Measurements from ENCODE around the gene TLE6.
"Not testable (repeated sequence)": the region's sequence is repeated elsewhere in the genome, so short reads cannot be mapped to it uniquely, and the experiment has no call there.

The TLE6 gene

DNA sequence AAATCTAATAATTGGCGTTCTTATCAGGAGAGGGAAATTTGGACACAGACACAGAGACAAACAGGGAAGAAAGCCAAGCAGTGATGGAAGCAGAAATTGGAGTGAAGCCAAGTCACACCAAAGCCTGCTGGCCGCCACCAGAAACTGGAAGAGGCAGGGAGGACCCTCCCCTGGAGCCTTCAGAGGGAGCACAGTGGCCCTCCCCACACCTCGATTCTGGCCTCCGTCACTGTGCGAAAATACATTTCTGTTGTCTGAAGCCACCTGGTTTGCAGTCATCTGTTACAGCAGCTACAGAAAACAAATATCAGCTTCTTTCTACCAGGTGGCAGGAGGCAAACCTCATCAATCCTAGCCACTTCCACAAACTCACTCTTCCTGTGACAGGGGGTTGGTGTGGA is 8.3 kb upstream of the TLE6 start:
- no peak for DNase-seq
- in situ Hi-C loops (cut with HindIII; ENCODE audit: low pct_ligation_motif_present, low pct_unique_long_range_greater_than_20kb, low sequenced_read_pairs), result no loop called here

DNA sequence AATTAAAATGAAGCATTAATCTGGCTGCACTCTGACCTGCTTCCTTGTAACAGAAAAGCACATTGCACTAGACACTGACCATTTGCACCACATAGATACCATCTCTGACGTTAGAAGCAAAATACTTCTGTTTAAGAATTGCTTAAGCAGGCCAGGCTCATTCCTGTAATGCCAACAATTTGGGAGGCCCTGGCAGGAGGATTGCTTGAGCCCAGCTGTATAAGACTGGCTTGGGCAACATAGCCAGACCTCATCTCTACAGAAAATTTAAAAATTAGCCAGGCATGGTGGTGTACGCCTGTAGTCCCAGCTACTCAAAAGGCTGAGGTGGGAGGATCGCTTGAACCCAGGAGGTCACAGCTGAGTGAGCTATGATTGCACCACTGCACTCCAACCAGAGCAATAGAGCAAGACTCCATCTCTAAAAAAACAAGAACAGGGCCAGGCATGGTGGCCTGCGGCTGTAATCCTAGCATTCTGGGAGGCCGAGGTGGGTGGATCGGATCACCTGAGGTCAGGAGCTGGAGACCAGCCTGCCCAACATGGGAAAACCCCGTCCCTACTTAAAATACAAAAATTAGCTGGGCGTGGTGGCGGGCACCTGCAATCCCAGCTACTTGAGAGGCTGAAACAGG is 7.0 kb upstream of the TLE6 start:
- in situ Hi-C loops (cut with HindIII; ENCODE audit: low pct_ligation_motif_present, low pct_unique_long_range_greater_than_20kb, low sequenced_read_pairs), result no loop called here

DNA sequence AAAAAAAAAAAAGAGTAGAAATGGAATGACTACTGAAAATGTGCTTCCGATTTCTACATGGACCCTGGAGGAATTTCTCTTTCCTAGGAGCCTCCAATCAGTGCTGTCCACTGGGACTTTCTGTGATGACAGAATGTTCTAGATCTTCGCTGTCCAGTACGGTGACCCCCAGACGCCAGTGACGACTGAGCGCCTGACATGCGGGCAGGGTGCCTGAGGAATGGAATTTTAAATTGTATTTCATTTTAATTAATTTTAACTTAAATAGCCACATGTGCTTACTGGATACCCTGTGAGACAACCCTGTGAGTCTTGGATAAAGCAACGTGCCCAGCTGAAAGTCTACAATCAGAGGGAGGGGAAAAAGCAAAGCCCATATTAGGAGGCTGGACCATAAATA is 4.1 kb upstream of the TLE6 start:
- no peak for DNase-seq
- in situ Hi-C loops (cut with HindIII; ENCODE audit: low pct_ligation_motif_present, low pct_unique_long_range_greater_than_20kb, low sequenced_read_pairs), result no loop called here

More for the DNA sequence above, 7.0 kb upstream of the TLE6 start:
- no peak for DNase-seq

DNA sequence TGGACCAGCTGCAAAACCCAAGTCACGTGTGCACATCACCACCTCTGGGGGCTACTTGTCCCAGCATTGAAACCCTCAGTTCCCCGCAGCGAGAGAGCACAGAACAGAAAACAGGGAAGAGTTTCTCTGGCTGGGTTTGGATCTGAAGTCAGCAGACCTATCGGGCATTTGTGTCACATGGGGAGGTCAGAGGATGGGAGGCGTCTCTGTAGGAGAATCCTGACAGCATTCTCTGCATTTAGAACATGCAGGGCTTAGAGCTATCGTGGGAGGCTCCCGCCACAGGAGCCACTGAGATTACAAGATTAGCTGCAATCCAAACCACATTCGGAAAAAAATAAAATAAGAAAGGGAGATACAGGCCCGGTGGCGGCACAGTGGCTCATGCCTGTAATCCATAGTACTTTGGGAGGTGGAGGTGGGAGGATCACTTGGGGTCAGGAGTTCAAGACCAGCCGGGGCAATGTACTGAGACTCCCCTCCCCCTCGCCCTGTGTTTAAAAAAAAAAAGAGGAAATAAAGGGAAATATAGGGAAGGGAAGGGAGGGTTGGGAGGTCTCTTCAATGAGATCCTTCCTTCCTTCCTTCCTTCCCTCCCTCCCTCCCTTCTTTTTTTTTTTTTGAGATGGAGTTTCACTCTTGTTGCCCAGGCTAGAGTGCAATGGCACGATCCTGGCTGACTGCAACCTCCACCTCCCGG is 2.9 kb upstream of the TLE6 start:
- no peak for DNase-seq
- in situ Hi-C loops (cut with HindIII; ENCODE audit: low pct_ligation_motif_present, low pct_unique_long_range_greater_than_20kb, low sequenced_read_pairs), result no loop called here

GRCh38 chr19:2976609-2977000 is 759 bp upstream of the TLE6 start:
- in situ Hi-C loops (cut with HindIII; ENCODE audit: low pct_ligation_motif_present, low pct_unique_long_range_greater_than_20kb, low sequenced_read_pairs), result no loop called here
- DNase-seq, result no peak

DNA sequence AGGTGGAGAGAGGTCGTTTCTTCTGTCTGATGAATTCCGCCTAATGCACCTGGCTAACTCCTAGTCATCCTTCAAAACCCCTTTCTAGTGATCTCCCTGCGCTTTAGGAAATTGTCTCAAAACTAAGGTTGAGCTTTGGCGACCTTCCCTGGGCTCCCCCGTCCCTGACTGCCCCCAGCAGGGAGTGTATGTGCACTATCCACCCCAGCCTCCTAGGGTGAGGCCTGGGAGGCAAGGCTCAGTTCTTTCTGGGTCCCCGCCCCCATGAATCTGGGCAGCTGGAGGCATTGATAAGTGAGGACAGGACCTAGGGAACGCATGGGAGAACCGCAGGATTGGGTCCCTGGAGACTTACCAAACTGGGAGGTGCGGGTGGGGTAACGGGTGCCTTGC is 378 bp downstream of the TLE6 start:
- in situ Hi-C loops (cut with HindIII; ENCODE audit: low pct_ligation_motif_present, low pct_unique_long_range_greater_than_20kb, low sequenced_read_pairs), result no loop called here

DNA sequence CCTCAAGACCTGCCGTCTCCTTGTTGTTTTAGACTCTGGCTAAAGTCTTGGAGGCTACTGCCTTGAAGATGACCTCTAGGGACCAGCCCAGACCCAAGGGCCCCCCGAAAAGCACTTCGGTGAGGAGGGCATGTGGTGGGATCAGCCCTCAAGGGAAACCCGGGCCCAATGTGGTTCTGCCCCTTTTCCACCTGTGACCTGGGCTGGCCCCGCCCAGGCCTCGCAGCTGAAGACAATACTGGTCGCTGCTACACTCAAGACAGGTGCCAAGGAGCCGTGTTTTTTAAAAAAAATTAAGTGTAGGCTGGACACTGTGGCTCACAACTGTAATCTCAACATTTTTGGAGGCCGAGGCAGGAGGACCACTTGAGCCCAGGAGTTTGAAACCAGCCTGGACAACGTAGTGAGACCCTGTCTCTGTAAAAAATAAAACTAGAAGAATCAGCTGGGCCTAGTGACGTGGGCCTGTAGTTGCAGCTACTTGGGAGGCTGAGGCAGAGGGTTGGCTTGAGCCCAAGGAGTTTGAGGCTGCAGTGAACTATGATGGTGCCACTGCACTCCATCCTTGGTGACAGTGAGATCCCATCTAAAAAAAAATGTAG is 903 bp downstream of the TLE6 start:
- in situ Hi-C loops (cut with HindIII; ENCODE audit: low pct_ligation_motif_present, low pct_unique_long_range_greater_than_20kb, low sequenced_read_pairs), result no loop called here
- DNase-seq, result no peak

More for the DNA sequence above, 378 bp downstream of the TLE6 start:
- no peak for DNase-seq

GRCh38 chr19:2978772-2979171 is 1.4 kb downstream of the TLE6 start:
- in situ Hi-C loops (cut with HindIII; ENCODE audit: low pct_ligation_motif_present, low pct_unique_long_range_greater_than_20kb, low sequenced_read_pairs), result no loop called here

DNA sequence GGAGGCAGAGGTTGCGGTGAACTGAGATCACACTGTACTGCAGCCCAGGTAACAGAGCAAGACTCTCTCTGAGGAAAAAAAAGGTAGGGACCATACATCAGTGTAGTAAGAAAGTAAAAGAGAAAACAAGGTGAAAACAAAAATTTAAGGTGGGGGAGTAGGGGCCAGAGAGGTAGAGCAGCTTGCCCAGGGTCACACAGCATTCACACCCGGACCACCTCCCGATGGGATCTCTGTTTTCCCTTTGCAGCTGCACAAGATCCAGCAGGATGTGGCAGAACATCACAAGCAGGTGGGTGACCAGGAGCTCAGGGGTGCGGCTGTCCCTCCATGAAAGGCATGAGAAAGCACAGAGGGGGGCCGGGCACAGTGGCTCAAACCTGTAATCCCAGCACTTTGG is 4.5 kb downstream of the TLE6 start:
- no peak for DNase-seq
- in situ Hi-C loops (cut with HindIII; ENCODE audit: low pct_ligation_motif_present, low pct_unique_long_range_greater_than_20kb, low sequenced_read_pairs), result no loop called here

More at GRCh38 chr19:2978772-2979171, 1.4 kb downstream of the TLE6 start:
- no peak for DNase-seq

GRCh38 chr19:2982561-2982960 is 5.2 kb downstream of the TLE6 start:
- no peak for DNase-seq
- in situ Hi-C loops (cut with HindIII; ENCODE audit: low pct_ligation_motif_present, low pct_unique_long_range_greater_than_20kb, low sequenced_read_pairs), result no loop called here

GRCh38 chr19:2982983-2983350 is 5.6 kb downstream of the TLE6 start:
- DNase-seq, result no peak
- in situ Hi-C loops (cut with HindIII; ENCODE audit: low pct_ligation_motif_present, low pct_unique_long_range_greater_than_20kb, low sequenced_read_pairs), result no loop called here

- DNase-seq, result no peak
- in situ Hi-C loops (cut with HindIII; ENCODE audit: low pct_ligation_motif_present, low pct_unique_long_range_greater_than_20kb, low sequenced_read_pairs), result no loop called here
These were observed 6.2 kb downstream of the TLE6 start for GRCh38 chr19:2983351-2984214.

DNA sequence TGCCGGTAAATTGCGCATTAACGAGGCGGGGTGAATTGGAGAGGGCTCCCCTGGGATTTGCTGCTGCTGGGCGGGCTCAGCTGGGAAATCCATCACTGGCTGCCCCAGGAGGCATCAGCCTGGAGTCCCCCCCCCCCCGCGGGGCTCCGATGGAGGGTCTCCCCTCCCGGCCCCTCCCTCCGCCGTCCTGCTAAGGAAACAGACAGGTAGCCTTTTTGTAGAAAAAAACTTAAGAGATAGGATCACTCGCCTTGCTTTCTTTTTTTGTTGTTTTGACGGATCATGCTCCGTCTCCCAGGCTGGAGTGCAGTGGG is 6.8 kb downstream of the TLE6 start:
- DNase-seq, result no peak
- in situ Hi-C loops (cut with HindIII; ENCODE audit: low pct_ligation_motif_present, low pct_unique_long_range_greater_than_20kb, low sequenced_read_pairs), result no loop called here

DNA sequence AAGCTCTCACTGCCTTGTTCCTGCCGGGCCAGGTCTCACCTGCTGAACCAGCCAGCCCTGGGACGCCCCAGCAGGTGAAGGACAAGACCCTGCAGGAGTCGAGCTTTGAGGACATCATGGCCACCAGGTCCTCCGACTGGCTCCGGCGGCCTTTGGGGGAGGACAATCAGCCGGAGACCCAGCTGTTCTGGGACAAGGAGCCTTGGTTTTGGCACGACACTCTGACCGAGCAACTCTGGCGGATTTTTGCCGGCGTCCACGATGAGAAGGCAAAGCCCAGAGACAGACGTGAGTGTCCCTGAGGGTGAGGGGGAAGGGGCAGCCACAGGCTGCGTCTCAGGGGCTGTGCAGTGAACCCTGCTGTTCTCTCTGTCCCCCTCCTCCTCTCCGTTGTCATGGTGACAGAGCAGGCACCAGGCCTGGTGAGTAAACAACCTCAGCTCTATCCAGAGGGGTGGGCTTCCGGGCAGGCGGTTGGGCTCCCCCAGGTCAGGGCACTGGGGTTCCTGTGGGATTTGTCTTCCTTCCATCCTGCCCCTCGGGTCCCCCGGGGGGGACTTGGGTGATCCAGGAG is 9.7 kb downstream of the TLE6 start:
- no peak for DNase-seq
- in situ Hi-C loops (cut with HindIII; ENCODE audit: low pct_ligation_motif_present, low pct_unique_long_range_greater_than_20kb, low sequenced_read_pairs), result no loop called here

- no peak for DNase-seq
- in situ Hi-C loops (cut with HindIII; ENCODE audit: low pct_ligation_motif_present, low pct_unique_long_range_greater_than_20kb, low sequenced_read_pairs), result no loop called here
These were observed 10.4 kb downstream of the TLE6 start for GRCh38 chr19:2987797-2988196.

GRCh38 chr19:2988568-2988967 is 11.2 kb downstream of the TLE6 start:
- no peak for DNase-seq
- in situ Hi-C loops (cut with HindIII; ENCODE audit: low pct_ligation_motif_present, low pct_unique_long_range_greater_than_20kb, low sequenced_read_pairs), result no loop called here

DNA sequence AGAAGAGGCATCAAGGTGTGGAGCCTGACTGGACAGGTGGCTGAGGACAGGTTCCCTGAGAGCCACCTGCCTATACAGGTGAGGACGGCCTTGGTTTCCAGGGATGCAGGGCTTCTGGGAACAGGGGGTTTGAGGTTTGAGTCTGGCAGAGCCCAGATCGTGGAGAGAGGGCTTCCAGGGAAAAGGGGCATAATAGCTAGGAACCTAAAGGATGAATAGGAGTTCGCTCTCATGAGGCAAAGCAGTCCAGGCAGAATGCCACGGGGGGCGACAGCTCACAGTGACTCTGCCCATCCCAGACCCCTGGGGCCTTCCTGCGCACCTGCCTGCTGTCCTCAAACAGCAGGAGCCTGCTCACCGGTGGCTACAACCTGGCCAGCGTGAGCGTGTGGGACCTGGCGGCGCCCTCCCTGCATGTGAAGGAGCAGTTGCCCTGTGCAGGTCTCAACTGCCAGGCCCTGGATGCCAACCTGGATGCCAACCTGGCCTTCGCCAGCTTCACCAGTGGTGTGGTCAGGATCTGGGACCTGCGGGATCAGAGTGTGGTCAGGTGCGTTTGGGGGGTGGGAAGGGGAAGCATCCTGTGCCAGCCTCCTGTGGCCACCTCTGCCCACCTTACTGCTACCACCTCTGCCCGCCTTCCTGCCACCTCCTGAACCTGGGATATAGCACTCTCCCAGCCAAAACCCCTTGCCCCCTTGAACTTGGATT is 12.0 kb downstream of the TLE6 start:
- in situ Hi-C loops (cut with HindIII; ENCODE audit: low pct_ligation_motif_present, low pct_unique_long_range_greater_than_20kb, low sequenced_read_pairs), result no loop called here
- DNase-seq, result no peak

DNA sequence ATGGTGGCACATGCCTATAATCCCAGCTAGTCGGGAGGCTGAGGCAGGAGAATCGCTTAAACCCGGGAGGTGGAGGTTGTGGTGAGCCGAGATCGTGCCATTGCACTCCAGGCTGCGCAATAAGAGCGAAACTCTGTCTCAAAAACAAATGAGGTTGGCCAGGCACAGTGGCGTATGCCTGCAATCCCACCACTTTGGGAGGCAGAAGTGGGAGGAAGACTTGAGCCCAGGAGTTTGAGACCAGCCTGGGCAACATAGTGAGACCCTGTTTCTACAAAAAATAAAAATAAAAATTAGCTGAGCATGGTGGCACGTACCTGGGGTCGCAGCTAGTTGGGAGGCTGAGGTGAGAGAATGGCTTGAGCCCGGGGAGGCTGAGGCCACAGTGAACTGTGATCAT is 15.0 kb downstream of the TLE6 start:
- in situ Hi-C loops (cut with HindIII; ENCODE audit: low pct_ligation_motif_present, low pct_unique_long_range_greater_than_20kb, low sequenced_read_pairs); DNase-seq: not testable (repeated sequence)
